ENCODE measurements around the gene ABCB8.
"Not testable (repeated sequence)": the region's sequence is repeated elsewhere in the genome, so short reads cannot be mapped to it uniquely, and the experiment has no call there.

GRCh38 chr7:151026771-151027727 is 1.2 kb upstream of the ABCB8 start:
- TF ChIP-seq, protein P1, sequence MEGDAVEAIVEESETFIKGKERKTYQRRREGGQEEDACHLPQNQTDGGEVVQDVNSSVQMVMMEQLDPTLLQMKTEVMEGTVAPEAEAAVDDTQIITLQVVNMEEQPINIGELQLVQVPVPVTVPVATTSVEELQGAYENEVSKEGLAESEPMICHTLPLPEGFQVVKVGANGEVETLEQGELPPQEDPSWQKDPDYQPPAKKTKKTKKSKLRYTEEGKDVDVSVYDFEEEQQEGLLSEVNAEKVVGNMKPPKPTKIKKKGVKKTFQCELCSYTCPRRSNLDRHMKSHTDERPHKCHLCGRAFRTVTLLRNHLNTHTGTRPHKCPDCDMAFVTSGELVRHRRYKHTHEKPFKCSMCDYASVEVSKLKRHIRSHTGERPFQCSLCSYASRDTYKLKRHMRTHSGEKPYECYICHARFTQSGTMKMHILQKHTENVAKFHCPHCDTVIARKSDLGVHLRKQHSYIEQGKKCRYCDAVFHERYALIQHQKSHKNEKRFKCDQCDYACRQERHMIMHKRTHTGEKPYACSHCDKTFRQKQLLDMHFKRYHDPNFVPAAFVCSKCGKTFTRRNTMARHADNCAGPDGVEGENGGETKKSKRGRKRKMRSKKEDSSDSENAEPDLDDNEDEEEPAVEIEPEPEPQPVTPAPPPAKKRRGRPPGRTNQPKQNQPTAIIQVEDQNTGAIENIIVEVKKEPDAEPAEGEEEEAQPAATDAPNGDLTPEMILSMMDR (IDR thresholded peaks at IDR 0.05) = not testable (repeated sequence)
- TF ChIP-seq POLR2A (IDR thresholded peaks at IDR 0.05) = not testable (repeated sequence)

Measured in heart left ventricle (tissue), 13 donors.